Body of pancreas (tissue), 4 donors: ENCODE results near the gene SPPL2C.

Experiments
- CTCF ChIP-seq, 7 experiments: fragments of 450-650 bp in 4 of 7; fragments of 200-600 bp in 3 of 7; sonication (generic) in 3 of 7; IDR thresholded peaks; one replicate each; pipeline ENCODE4 v1.5.1; 2016 to 2019; ENCODE audit warnings: antibody characterized with exemption in 7 of 7
- POLR2A ChIP-seq, 3 donors: fragments of 450-650 bp; IDR thresholded peaks; one replicate each; pipeline ENCODE4 v1.6.1; 2016; ENCODE audit warnings: antibody characterized with exemption in 3 of 3, mild to moderate bottlenecking in 2 of 3

- TF ChIP-seq CTCF (IDR thresholded peaks at IDR 0.05): no peak
- TF ChIP-seq POLR2A (IDR thresholded peaks at IDR 0.05): no peak
Measured at GRCh38 chr17:45871718-45872117, 27.0 kb downstream of the SPPL2C start.
